ENCODE data around the gene GPR26. TPM values are rescaled to one million over a fixed set of nuclear protein-coding genes. Genes with fewer than 3 reads are reported as not detected.

Gene GPR26
- total RNA-seq, 1 experiment from 2014 or later, result not detected

DNA sequence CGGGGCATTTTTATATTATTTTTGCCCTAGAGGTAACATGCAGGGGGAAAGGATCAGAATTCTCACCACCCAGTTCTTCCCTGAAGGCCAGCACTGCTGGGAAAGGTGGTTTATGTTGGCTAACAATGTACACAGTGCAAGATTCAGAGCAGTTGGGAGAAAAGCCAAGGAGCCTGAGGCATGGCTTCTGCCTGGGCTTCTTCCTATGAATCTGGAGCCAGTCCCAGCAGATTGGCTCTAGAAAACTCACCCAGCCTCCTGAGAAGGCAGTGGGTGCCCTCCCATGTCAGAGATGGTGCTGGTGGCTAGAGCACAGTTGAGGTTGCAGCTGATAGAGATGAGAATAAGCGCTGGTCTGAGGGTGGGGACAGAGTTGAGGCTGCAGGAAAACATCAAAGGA lies 44.7 kb upstream of the GPR26 start:
- DNase-seq, result no peak
- no peak overlapping the region for H3K4me3 Mint-ChIP-seq (ENCODE audit: low read depth, unreplicated experiment)
- peaks cover 38% of the 10 kb centered on the region for H3K27me3 Mint-ChIP-seq (ENCODE audit: unreplicated experiment)
- no peaks in the 10 kb centered on the region for H3K9me3 Mint-ChIP-seq (ENCODE audit: low read depth, unreplicated experiment)
- H3K4me1 Mint-ChIP-seq (ENCODE audit: low read depth, unreplicated experiment), result no peaks in the 10 kb centered on the region
- CTCF ChIA-PET, result no interaction called here
- no TSS peak for BruUV-seq (replicated peaks)
- TF ChIP-seq, protein P1, sequence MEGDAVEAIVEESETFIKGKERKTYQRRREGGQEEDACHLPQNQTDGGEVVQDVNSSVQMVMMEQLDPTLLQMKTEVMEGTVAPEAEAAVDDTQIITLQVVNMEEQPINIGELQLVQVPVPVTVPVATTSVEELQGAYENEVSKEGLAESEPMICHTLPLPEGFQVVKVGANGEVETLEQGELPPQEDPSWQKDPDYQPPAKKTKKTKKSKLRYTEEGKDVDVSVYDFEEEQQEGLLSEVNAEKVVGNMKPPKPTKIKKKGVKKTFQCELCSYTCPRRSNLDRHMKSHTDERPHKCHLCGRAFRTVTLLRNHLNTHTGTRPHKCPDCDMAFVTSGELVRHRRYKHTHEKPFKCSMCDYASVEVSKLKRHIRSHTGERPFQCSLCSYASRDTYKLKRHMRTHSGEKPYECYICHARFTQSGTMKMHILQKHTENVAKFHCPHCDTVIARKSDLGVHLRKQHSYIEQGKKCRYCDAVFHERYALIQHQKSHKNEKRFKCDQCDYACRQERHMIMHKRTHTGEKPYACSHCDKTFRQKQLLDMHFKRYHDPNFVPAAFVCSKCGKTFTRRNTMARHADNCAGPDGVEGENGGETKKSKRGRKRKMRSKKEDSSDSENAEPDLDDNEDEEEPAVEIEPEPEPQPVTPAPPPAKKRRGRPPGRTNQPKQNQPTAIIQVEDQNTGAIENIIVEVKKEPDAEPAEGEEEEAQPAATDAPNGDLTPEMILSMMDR (IDR thresholded peaks at IDR 0.05; ENCODE audit: unreplicated experiment), result no peak
- no peaks in the 10 kb centered on the region for H3K36me3 Mint-ChIP-seq (ENCODE audit: insufficient read depth, unreplicated experiment)
- intact Hi-C loops (cut with micrococcal nuclease; ENCODE audit: unreplicated experiment), result no loop called here
- no peak overlapping the region for H3K27ac Mint-ChIP-seq (ENCODE audit: unreplicated experiment)

DNA sequence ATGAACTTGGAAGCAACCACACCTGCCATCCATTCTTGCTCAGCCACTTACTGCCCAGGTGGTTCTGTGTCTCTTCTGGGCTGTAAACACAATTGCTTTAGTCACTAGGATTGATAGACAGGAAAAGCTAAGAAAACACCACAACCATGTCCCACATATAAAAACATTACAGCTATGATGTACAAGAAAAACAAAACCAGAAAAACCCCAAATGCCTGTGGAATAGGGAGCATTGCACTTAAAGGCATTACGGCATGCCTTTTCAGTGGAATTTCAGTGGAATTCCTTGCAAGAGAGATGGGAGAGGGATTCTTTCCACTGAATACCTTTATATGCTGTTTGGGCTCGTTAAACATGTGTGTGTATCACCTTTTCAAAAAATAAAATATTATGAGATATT lies 44.2 kb upstream of the GPR26 start:
- Mint-ChIP-seq H3K36me3 (ENCODE audit: insufficient read depth, unreplicated experiment) (no peaks in the 10 kb centered on the region), H3K27me3 (ENCODE audit: unreplicated experiment) (peaks cover 38% of the 10 kb centered on the region), H3K9me3 (ENCODE audit: low read depth, unreplicated experiment) (no peaks in the 10 kb centered on the region), H3K27ac (ENCODE audit: unreplicated experiment) (no peak overlapping the region), H3K4me1 (ENCODE audit: low read depth, unreplicated experiment) (no peaks in the 10 kb centered on the region), H3K4me3 (ENCODE audit: low read depth, unreplicated experiment) (no peak overlapping the region)
- intact Hi-C loops (cut with micrococcal nuclease; ENCODE audit: unreplicated experiment), result no loop called here
- BruUV-seq (replicated peaks), result no TSS peak
- CTCF ChIA-PET, result no interaction called here
- no peak for DNase-seq
- TF ChIP-seq, protein P1 (IDR thresholded peaks at IDR 0.05; ENCODE audit: unreplicated experiment), result no peak

GRCh38 chr10:123622381-123622780 lies 43.8 kb upstream of the GPR26 start:
- Mint-ChIP-seq H3K36me3 (ENCODE audit: insufficient read depth, unreplicated experiment) (no peaks in the 10 kb centered on the region), H3K27me3 (ENCODE audit: unreplicated experiment) (peaks cover 38% of the 10 kb centered on the region), H3K9me3 (ENCODE audit: low read depth, unreplicated experiment) (peaks cover 4% of the 10 kb centered on the region), H3K4me1 (ENCODE audit: low read depth, unreplicated experiment) (no peaks in the 10 kb centered on the region), H3K4me3 (ENCODE audit: low read depth, unreplicated experiment) (no peak overlapping the region), H3K27ac (ENCODE audit: unreplicated experiment) (no peak overlapping the region)
- TF ChIP-seq, protein P1 (IDR thresholded peaks at IDR 0.05; ENCODE audit: unreplicated experiment), result no peak
- no peak for DNase-seq
- no TSS peak for BruUV-seq (replicated peaks)
- intact Hi-C loops (cut with micrococcal nuclease; ENCODE audit: unreplicated experiment), result no loop called here
- CTCF ChIA-PET, result no interaction called here

DNA sequence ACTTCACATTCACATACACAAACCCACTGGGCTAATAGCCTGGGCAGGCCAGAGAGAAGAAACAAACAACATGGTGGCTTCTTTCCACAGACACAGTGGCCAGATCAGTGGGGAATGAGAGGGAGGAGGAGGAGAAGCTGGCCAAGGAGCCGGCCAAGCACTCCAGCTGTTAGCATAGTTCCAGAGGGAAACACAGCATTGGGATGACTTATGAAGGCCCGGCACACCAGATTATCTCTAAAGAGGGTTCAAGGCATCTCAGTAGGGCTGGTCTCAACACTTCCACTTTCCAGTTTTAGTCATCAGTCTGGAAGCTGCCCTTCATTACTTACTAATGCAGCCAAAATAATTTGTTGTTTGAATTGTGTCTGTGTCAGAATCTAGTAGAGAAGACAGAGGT lies 42.1 kb upstream of the GPR26 start:
- Mint-ChIP-seq H3K27ac (ENCODE audit: unreplicated experiment) (no peak overlapping the region), H3K4me3 (ENCODE audit: low read depth, unreplicated experiment) (no peak overlapping the region), H3K9me3 (ENCODE audit: low read depth, unreplicated experiment) (peaks cover 4% of the 10 kb centered on the region), H3K4me1 (ENCODE audit: low read depth, unreplicated experiment) (no peaks in the 10 kb centered on the region), H3K36me3 (ENCODE audit: insufficient read depth, unreplicated experiment) (no peaks in the 10 kb centered on the region), H3K27me3 (ENCODE audit: unreplicated experiment) (peaks cover 38% of the 10 kb centered on the region)
- intact Hi-C loops (cut with micrococcal nuclease; ENCODE audit: unreplicated experiment), result no loop called here
- no peak for DNase-seq
- TF ChIP-seq, protein P1 (IDR thresholded peaks at IDR 0.05; ENCODE audit: unreplicated experiment), result no peak
- BruUV-seq (replicated peaks), result no TSS peak
- CTCF ChIA-PET, result interaction anchor here (0.8 kb wide), 1 partner anchor 41 kb away, joined by 3 read pairs; no protein-coding TSS in a partner anchor
